Neural cell (in vitro differentiated cells): ENCODE measurements around the gene TMEM132A. TPM values are rescaled to one million over a fixed set of nuclear protein-coding genes. Genes with fewer than 3 reads are reported as not detected.

Experiments
- H2AFZ ChIP-seq: fragments of 200-600, 300-800 bp; sonication (generic), shearing (Covaris generic); 2 replicates; pipeline ENCODE4 v1.6.0; 2014; ENCODE audit warnings: low read depth, mild to moderate bottlenecking, antibody characterized with exemption, low read length, moderate library complexity
- H3F3A ChIP-seq: fragments of 200-600 bp; shearing (Covaris generic); 2 replicates; pipeline ENCODE4 v1.6.1; 2016; ENCODE audit warnings: mild to moderate bottlenecking, moderate library complexity, mixed read lengths, antibody characterized with exemption, low read length; ENCODE audit not compliant: insufficient read depth, poor library complexity, severe bottlenecking
- H3K27ac ChIP-seq: fragments of 200-600, 300-800 bp; sonication (generic), shearing (Covaris generic); 2 replicates; pipeline ENCODE4 v1.5.1; 2014; ENCODE audit warnings: mild to moderate bottlenecking, low read length, moderate library complexity
- H3K27me3 ChIP-seq: fragments of 300-800, 200-600 bp; sonication (generic), shearing (Covaris generic); 2 replicates; pipeline ENCODE4 v1.6.0; 2014; ENCODE audit warnings: mild to moderate bottlenecking, low read depth, low read length, moderate library complexity; ENCODE audit not compliant: insufficient read depth
- H3K36me3 ChIP-seq: fragments of 300-800, 200-600 bp; sonication (generic), shearing (Covaris generic); 2 replicates; pipeline ENCODE4 v1.5.1; 2014; ENCODE audit warnings: mild to moderate bottlenecking, antibody characterized with exemption, low read length, moderate library complexity; ENCODE audit not compliant: insufficient read depth
- H3K4me2 ChIP-seq: fragments of 300-800, 200-600 bp; sonication (generic), shearing (Covaris generic); 2 replicates; pipeline ENCODE4 v1.6.0; 2014; ENCODE audit warnings: mild to moderate bottlenecking, low read length
- H3K4me3 ChIP-seq: fragments of 300-800, 200-600 bp; sonication (generic), shearing (Covaris generic); 2 replicates; pipeline ENCODE4 v1.5.1; 2014; ENCODE audit warnings: mild to moderate bottlenecking, low read length, moderate library complexity
- H3K79me2 ChIP-seq: fragments of 200-600 bp; shearing (Covaris generic); replicated peaks from 2 replicates; pipeline ENCODE4 v1.6.0; 2014; ENCODE audit warnings: mild to moderate bottlenecking, low read length, moderate library complexity; ENCODE audit not compliant: insufficient read depth
- H3K9ac ChIP-seq: fragments of 300-800, 200-600 bp; sonication (generic), shearing (Covaris generic); 2 replicates; pipeline ENCODE4 v1.6.1; 2016; ENCODE audit warnings: mild to moderate bottlenecking, low read length, mixed read lengths
- H3K9me2 ChIP-seq: fragments of 200-600 bp; shearing (Covaris generic); 2 replicates; pipeline ENCODE4 v1.6.1; 2016; ENCODE audit warnings: mild to moderate bottlenecking, low read length, mixed read lengths; ENCODE audit not compliant: insufficient read depth
- H3K9me3 ChIP-seq: fragments of 200-600, 300-800 bp; sonication (generic), shearing (Covaris generic); 2 replicates; pipeline ENCODE4 v1.6.1; 2016; ENCODE audit warnings: mild to moderate bottlenecking, mixed run types, low read length, moderate library complexity, mixed read lengths
- H4K20me1 ChIP-seq: fragments of 200-600 bp; shearing (Covaris generic); 2 replicates; pipeline ENCODE4 v1.6.1; 2016; ENCODE audit warnings: mild to moderate bottlenecking, mixed run types; ENCODE audit not compliant: insufficient read depth
- CTCF ChIP-seq: fragments of 450-650 bp; IDR thresholded peaks from 2 replicates; pipeline ENCODE4 v1.5.1; 2014; ENCODE audit warnings: antibody characterized with exemption, mild to moderate bottlenecking, moderate library complexity; ENCODE audit not compliant: poor library complexity, severe bottlenecking
- EP300 ChIP-seq: fragments of 450-650 bp; conservative IDR thresholded peaks from 2 replicates; pipeline ENCODE4 v1.6.1; 2014; ENCODE audit warnings: antibody characterized with exemption, mild to moderate bottlenecking, moderate library complexity; ENCODE audit not compliant: poor library complexity, severe bottlenecking
- EZH2 ChIP-seq: fragments of 200-600, 300-800 bp; shearing (Covaris generic), sonication (generic); IDR thresholded peaks from 2 replicates; pipeline ENCODE4 v1.6.1; 2014; ENCODE audit warnings: antibody characterized with exemption, low read length, borderline replicate concordance, mild to moderate bottlenecking; ENCODE audit not compliant: insufficient read depth, poor library complexity, severe bottlenecking
- MXI1 ChIP-seq: fragments of 450-650 bp; conservative IDR thresholded peaks from 2 replicates; pipeline ENCODE4 v1.6.1; 2014; ENCODE audit warnings: antibody characterized with exemption, mild to moderate bottlenecking; ENCODE audit not compliant: poor library complexity, severe bottlenecking
- POLR2AphosphoS5 ChIP-seq: IDR thresholded peaks from 2 replicates; pipeline ENCODE4 v1.6.1; 2012
- RAD21 ChIP-seq: fragments of 450-650 bp; conservative IDR thresholded peaks from 2 replicates; pipeline ENCODE4 v1.6.1; 2014; ENCODE audit warnings: antibody characterized with exemption, mild to moderate bottlenecking, moderate library complexity
- REST ChIP-seq: IDR thresholded peaks from 2 replicates; pipeline ENCODE4 v1.6.1; 2012; ENCODE audit warnings: borderline replicate concordance
- SMC3 ChIP-seq: fragments of 450-650 bp; conservative IDR thresholded peaks from 2 replicates; pipeline ENCODE4 v1.6.1; 2014; ENCODE audit warnings: antibody characterized with exemption, mild to moderate bottlenecking, moderate library complexity; ENCODE audit not compliant: poor library complexity
- TAF1 ChIP-seq: IDR thresholded peaks from 2 replicates; pipeline ENCODE4 v1.6.1; 2012; ENCODE audit warnings: low read depth
- polyA plus RNA-seq: library from polyadenylated mRNA; depleted of rRNA; stranded (reverse); fragments of >200 nt; gene quantifications from 2 replicates; pipeline ENCODE4 v1.2.3, GENCODE V29; 2014

Gene TMEM132A
- polyA plus RNA-seq, 1 donor from 2014 or later: 215 TPM

- H4K20me1 ChIP-seq: no peaks in the 10 kb centered on the region
- H3K9me2 ChIP-seq: no peaks in the 10 kb centered on the region
- no peak overlapping the region for H2AFZ ChIP-seq
- no peak for TF ChIP-seq SMC3
- TF ChIP-seq EZH2: no peak
- TF ChIP-seq MXI1: no peak
- TF ChIP-seq EP300: no peak
- TF ChIP-seq REST: no peak
- TF ChIP-seq POLR2AphosphoS5: no peak
- TF ChIP-seq RAD21: no peak
- no peak for TF ChIP-seq CTCF
- H3K9me3 ChIP-seq: no peaks in the 10 kb centered on the region
- no peaks in the 10 kb centered on the region for H3K27me3 ChIP-seq
- H3K36me3 ChIP-seq: no peaks in the 10 kb centered on the region
- no peaks in the 10 kb centered on the region for H3K79me2 ChIP-seq
- no peak overlapping the region for H3K4me2 ChIP-seq
- no peak overlapping the region for H3K9ac ChIP-seq
- no peaks in the 10 kb centered on the region for H3F3A ChIP-seq
- no peak overlapping the region for H3K27ac ChIP-seq
- H3K4me3 ChIP-seq: no peak overlapping the region
Measured at GRCh38 chr11:60932605-60933356, 8.5 kb downstream of the TMEM132A start.

GRCh38 chr11:60933416-60934123 is 9.3 kb downstream of the TMEM132A start:
- Histone ChIP-seq H3K9me2 (no peaks in the 10 kb centered on the region), H3K9me3 (no peaks in the 10 kb centered on the region), H3K79me2 (no peaks in the 10 kb centered on the region), H3K36me3 (no peaks in the 10 kb centered on the region), H3K27ac (no peak overlapping the region), H3K4me3 (no peak overlapping the region), H3K4me2 (no peak overlapping the region), H2AFZ (no peak overlapping the region), H3F3A (no peaks in the 10 kb centered on the region), H3K9ac (no peak overlapping the region), H3K27me3 (no peaks in the 10 kb centered on the region), H4K20me1 (no peaks in the 10 kb centered on the region)
- TF ChIP-seq TAF1 (no peak), MXI1 (no peak), POLR2AphosphoS5 (no peak), RAD21 (no peak), EP300 (no peak), CTCF (no peak), EZH2 (no peak), SMC3 (no peak), REST (no peak)
